Mesenchymal stem cell (in vitro differentiated cells and primary cell): ENCODE measurements around the gene REPS1.

ENCODE experiments used
- DNase-seq: peaks from one replicate; pipeline ENCODE4 v3.0.0-alpha.2; 2013
- H2AFZ ChIP-seq: one replicate; pipeline ENCODE4 v1.6.1; 2013; ENCODE audit warnings: low read depth, mild to moderate bottlenecking, control low read depth, inconsistent platforms, low read length, moderate library complexity
- H2AK5ac ChIP-seq: 2 replicates; pipeline ENCODE4 v1.6.1; 2013; ENCODE audit warnings: low read length, moderate library complexity, mild to moderate bottlenecking, inconsistent platforms; ENCODE audit not compliant: severe bottlenecking
- H2BK120ac ChIP-seq: one replicate; pipeline ENCODE4 v1.6.1; 2013; ENCODE audit warnings: low read depth, mild to moderate bottlenecking, inconsistent platforms, low read length, moderate library complexity
- H2BK12ac ChIP-seq, 2 experiments: one replicate each; pipeline ENCODE4 v1.6.1; 2013; ENCODE audit warnings: inconsistent platforms in 2 of 2, low read length in 2 of 2, mild to moderate bottlenecking in 2 of 2, moderate library complexity in 2 of 2, control low read depth in 1 of 2
- H2BK15ac ChIP-seq: one replicate; pipeline ENCODE4 v1.6.1; 2013; ENCODE audit warnings: mild to moderate bottlenecking, low read depth, inconsistent platforms; ENCODE audit not compliant: poor library complexity, severe bottlenecking
- H2BK5ac ChIP-seq: 2 replicates; pipeline ENCODE4 v1.6.1; 2013; ENCODE audit warnings: low read depth, mild to moderate bottlenecking, low read length, control low read depth, inconsistent platforms; ENCODE audit not compliant: poor library complexity, severe bottlenecking
- H3K14ac ChIP-seq, 2 experiments: one replicate each; pipeline ENCODE4 v1.6.1; 2013; ENCODE audit warnings: inconsistent platforms in 2 of 2, low read length in 2 of 2, control low read depth in 1 of 2, mild to moderate bottlenecking in 1 of 2, moderate library complexity in 1 of 2
- H3K18ac ChIP-seq, 2 experiments: one replicate each; pipeline ENCODE4 v1.6.1; 2013; ENCODE audit warnings: inconsistent platforms in 2 of 2, low read length in 2 of 2, control low read depth in 1 of 2, low read depth in 1 of 2, mild to moderate bottlenecking in 1 of 2
- H3K23ac ChIP-seq, 2 experiments: one replicate each; pipeline ENCODE4 v1.6.1; 2013; ENCODE audit warnings: inconsistent platforms in 2 of 2, low read length in 2 of 2, mild to moderate bottlenecking in 2 of 2, moderate library complexity in 2 of 2, control low read depth in 1 of 2
- H3K27ac ChIP-seq: 2 replicates; pipeline ENCODE4 v1.5.1; 2013; ENCODE audit warnings: mild to moderate bottlenecking, moderate library complexity, low read length, control low read depth, inconsistent platforms; ENCODE audit not compliant: poor library complexity, severe bottlenecking
- H3K27me3 ChIP-seq, 2 experiments: 2 replicates each; pipeline versions ENCODE4 v1.6.1 to v1.7.0; 2013; ENCODE audit warnings: low read length in 2 of 2, mild to moderate bottlenecking in 2 of 2, moderate library complexity in 2 of 2, control low read depth in 1 of 2, inconsistent platforms in 1 of 2; ENCODE audit not compliant: control insufficient read depth in 1 of 2, insufficient read depth in 1 of 2
- H3K36me3 ChIP-seq, 2 experiments: 2 replicates each; pipeline versions ENCODE4 v1.6.1 to v1.7.0; 2013; ENCODE audit warnings: low read length in 2 of 2, control low read depth in 1 of 2, inconsistent platforms in 1 of 2, low read depth in 1 of 2, mild to moderate bottlenecking in 1 of 2; ENCODE audit not compliant: insufficient read depth in 2 of 2, control insufficient read depth in 1 of 2
- H3K4ac ChIP-seq, 2 experiments: one replicate each; pipeline ENCODE4 v1.6.1; 2013; ENCODE audit warnings: inconsistent platforms in 2 of 2, low read length in 2 of 2, mild to moderate bottlenecking in 2 of 2, moderate library complexity in 2 of 2, control low read depth in 1 of 2, low read depth in 1 of 2
- H3K4me1 ChIP-seq: 2 replicates; pipeline ENCODE4 v1.6.1; 2013; ENCODE audit warnings: low read depth, low read length, control low read depth; ENCODE audit not compliant: control insufficient read depth, insufficient read depth
- H3K4me2 ChIP-seq: 2 replicates; pipeline ENCODE4 v1.6.1; 2013; ENCODE audit warnings: low read length, mild to moderate bottlenecking, inconsistent platforms; ENCODE audit not compliant: poor library complexity, severe bottlenecking
- H3K4me3 ChIP-seq, 2 experiments: 2 replicates each; pipeline versions ENCODE4 v1.5.1 to v1.7.0; 2013; ENCODE audit warnings: low read length in 2 of 2, mild to moderate bottlenecking in 2 of 2, control low read depth in 1 of 2, low read depth in 1 of 2; ENCODE audit not compliant: insufficient read depth in 1 of 2
- H3K79me1 ChIP-seq: replicated peaks from 2 replicates; pipeline ENCODE4 v1.6.1; 2013; ENCODE audit warnings: mild to moderate bottlenecking, control low read depth, low read length, inconsistent platforms; ENCODE audit not compliant: poor library complexity, severe bottlenecking
- H3K9ac ChIP-seq: 2 replicates; pipeline ENCODE4 v1.7.0; 2013; ENCODE audit warnings: mild to moderate bottlenecking, low read length, moderate library complexity
- H3K9me3 ChIP-seq: 2 replicates; pipeline ENCODE4 v1.7.0; 2013; ENCODE audit warnings: mild to moderate bottlenecking, low read length; ENCODE audit not compliant: control insufficient read depth
- H4K8ac ChIP-seq: one replicate; pipeline ENCODE4 v1.6.1; 2013; ENCODE audit warnings: inconsistent platforms, mild to moderate bottlenecking, low read length, moderate library complexity
- H4K91ac ChIP-seq: one replicate; pipeline ENCODE4 v1.6.1; 2013; ENCODE audit warnings: mild to moderate bottlenecking, low read length, inconsistent platforms
- WGBS: methylation state at CpG from one replicate; pipeline ENCODE4 v1.1.7; 2013; ENCODE audit warnings: mixed read lengths; 5-methylcytosine and 5-hydroxymethylcytosine counted together

Gene REPS1

GRCh38 chr6:138907167-138907566 lies 80.9 kb downstream of the REPS1 start:
- H2AK5ac ChIP-seq = no peak overlapping the region
- H2BK15ac ChIP-seq = no peak overlapping the region
- no peak overlapping the region for H2BK5ac ChIP-seq
- H4K91ac ChIP-seq = no peak overlapping the region
- peaks cover 2% of the 10 kb centered on the region for H3K79me1 ChIP-seq
- no peak overlapping the region for H3K4me3 ChIP-seq
- no peak overlapping the region for H3K18ac ChIP-seq
- H2BK12ac ChIP-seq = no peak overlapping the region
- H3K4me1 ChIP-seq = no peaks in the 10 kb centered on the region
- H3K27me3 ChIP-seq = no peaks in the 10 kb centered on the region
- DNase-seq = no peak
- H2AFZ ChIP-seq = no peak overlapping the region
- no peak overlapping the region for H3K4ac ChIP-seq
- H3K23ac ChIP-seq = no peak overlapping the region
- no peak overlapping the region for H3K14ac ChIP-seq
- H3K36me3 ChIP-seq = peaks cover 12 to 95% of the 10 kb centered on the region in 2 experiments
- no peak overlapping the region for H3K27ac ChIP-seq
- H3K9me3 ChIP-seq = no peaks in the 10 kb centered on the region
- H3K4me2 ChIP-seq = no peak overlapping the region
- no peak overlapping the region for H3K9ac ChIP-seq
- no peak overlapping the region for H4K8ac ChIP-seq
- 80% methylated on average over 6 of the region's 7 CpGs for WGBS
- H2BK120ac ChIP-seq = no peak overlapping the region

DNA sequence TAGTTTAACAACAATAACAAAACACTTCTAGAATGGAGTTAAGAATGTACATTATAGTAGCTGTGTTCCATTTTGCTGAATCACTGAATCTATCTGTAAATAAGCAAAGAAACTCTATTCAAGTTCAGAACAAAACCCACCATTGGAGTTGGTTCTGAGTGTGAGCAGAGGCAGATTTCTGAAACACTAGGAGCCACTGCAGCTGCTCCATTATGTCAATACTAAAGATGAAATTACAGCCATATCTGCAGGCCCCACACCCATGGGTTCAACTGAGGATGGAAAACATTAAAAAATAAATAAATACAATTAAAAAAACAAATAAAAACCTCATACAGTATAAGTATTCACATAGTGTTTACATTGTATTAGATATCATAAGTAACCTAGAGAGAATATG lies 91.0 kb downstream of the REPS1 start:
- Histone ChIP-seq H3K18ac (no peak overlapping the region), H2BK120ac (no peak overlapping the region), H3K27me3 (no peaks in the 10 kb centered on the region), H4K8ac (no peak overlapping the region), H3K9me3 (no peaks in the 10 kb centered on the region), H2AK5ac (no peak overlapping the region), H3K36me3 (peaks cover 0 to 37% of the 10 kb centered on the region in 2 experiments), H3K4me3 (no peak overlapping the region), H3K4me1 (no peaks in the 10 kb centered on the region), H3K23ac (no peak overlapping the region), H3K9ac (no peak overlapping the region), H3K27ac (no peak overlapping the region), H3K4ac (no peak overlapping the region), H3K14ac (no peak overlapping the region), H2BK12ac (no peak overlapping the region), H2AFZ (no peak overlapping the region), H2BK15ac (no peak overlapping the region), H3K79me1 (no peaks in the 10 kb centered on the region), H2BK5ac (no peak overlapping the region), H4K91ac (no peak overlapping the region), H3K4me2 (no peak overlapping the region)
- no peak for DNase-seq

DNA sequence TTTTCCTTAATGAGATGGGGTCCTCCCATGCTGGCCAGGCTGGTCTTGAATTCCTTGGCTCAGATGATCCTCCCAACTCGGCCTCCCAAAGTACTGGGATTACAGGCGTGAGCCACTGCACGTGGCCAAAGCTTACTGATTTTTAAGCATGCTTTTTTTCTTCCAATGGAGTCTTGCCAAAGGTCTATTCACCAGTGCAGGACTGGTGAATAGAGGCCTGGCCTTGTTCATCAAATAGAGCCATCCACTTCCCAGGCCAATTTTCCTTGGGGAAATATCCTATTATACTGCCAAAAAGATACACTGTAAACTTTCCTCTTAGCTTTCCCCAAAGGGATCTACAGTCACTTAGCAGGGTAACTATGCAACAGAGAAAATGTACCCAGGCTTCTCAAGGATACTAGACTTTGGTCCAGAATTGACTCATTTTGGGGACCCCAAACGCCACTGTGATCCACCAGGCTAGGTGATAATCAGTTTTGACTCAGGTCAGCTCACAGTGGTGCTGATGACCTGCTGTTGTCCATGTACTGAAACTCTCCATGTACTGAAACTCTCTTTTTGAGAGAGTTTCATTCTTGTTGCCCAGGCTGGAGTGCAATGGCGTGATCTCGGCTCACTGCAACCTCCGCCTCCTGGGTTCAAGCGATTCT lies 91.8 kb downstream of the REPS1 start:
- Histone ChIP-seq H2BK5ac (no peak overlapping the region), H3K4me1 (no peaks in the 10 kb centered on the region), H2AFZ (no peak overlapping the region), H3K14ac (no peak overlapping the region), H3K79me1 (no peaks in the 10 kb centered on the region), H2BK12ac (no peak overlapping the region), H3K23ac (no peak overlapping the region), H2BK15ac (no peak overlapping the region), H3K27ac (no peak overlapping the region), H2BK120ac (no peak overlapping the region), H4K91ac (no peak overlapping the region), H3K27me3 (no peaks in the 10 kb centered on the region), H3K18ac (no peak overlapping the region), H3K4me2 (no peak overlapping the region), H2AK5ac (no peak overlapping the region), H3K4me3 (no peak overlapping the region), H3K9me3 (no peaks in the 10 kb centered on the region), H3K4ac (no peak overlapping the region), H3K9ac (no peak overlapping the region), H4K8ac (no peak overlapping the region), H3K36me3 (peaks cover 0 to 28% of the 10 kb centered on the region in 2 experiments)
- no peak for DNase-seq
- WGBS = over 99% methylated on average over 8 of the region's 8 CpGs

DNA sequence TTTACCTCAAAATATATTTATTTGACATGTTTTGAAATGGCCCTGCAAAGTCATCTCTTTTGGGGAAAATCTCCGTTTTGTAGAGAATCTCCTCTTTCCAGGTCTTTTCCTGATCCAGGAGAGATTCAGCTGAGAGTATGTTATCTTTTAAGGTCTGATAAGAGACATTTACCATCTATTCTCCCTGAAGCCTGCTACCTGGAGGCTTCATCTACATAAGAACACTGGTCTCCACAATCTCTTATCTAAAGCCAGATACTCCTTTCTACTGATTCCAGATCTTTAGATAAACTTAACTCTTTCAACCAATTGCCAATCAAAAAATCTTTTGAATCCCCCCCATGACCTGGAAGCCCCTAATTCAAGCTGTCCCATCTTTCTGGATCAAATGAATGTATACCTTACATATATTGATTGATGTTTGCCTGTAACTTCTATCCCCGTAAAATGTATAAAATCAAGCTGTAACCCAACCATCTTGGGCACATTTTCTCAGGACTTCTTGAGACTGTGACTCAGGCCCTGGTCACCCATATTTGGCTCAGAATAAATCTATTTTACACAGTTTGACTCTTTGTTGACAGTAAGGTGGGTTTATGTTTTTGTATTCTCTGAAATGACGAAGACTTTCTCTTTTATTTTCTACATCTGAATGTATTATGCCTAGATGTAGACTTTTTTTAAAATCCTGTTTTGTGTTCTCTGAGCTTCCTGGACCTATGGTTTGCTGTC lies 96.6 kb downstream of the REPS1 start:
- Histone ChIP-seq H2BK12ac (no peak overlapping the region), H3K4me1 (no peaks in the 10 kb centered on the region), H3K27ac (no peak overlapping the region), H4K8ac (no peak overlapping the region), H2AK5ac (no peak overlapping the region), H2BK5ac (no peak overlapping the region), H3K27me3 (no peaks in the 10 kb centered on the region), H3K4me3 (no peak overlapping the region), H2AFZ (no peak overlapping the region), H2BK120ac (no peak overlapping the region), H4K91ac (no peak overlapping the region), H3K9me3 (no peaks in the 10 kb centered on the region), H3K23ac (no peak overlapping the region), H3K36me3 (no peaks in the 10 kb centered on the region), H3K79me1 (no peaks in the 10 kb centered on the region), H3K4me2 (no peak overlapping the region), H3K14ac (no peak overlapping the region), H3K9ac (no peak overlapping the region), H3K4ac (no peak overlapping the region), H2BK15ac (no peak overlapping the region), H3K18ac (no peak overlapping the region)
- peak; percentile 24 for DNase-seq
- 80% methylated on average over 2 of the region's 3 CpGs for WGBS
